Activated CD4-positive, alpha-beta T cell treated with anti-CD3 and anti-CD28 coated beads, Interleukin-2, amount 50 U/mL, for 1 hour (primary cell): ENCODE measurements around the gene MLPH.

Source experiments
- DNase-seq: peaks from one replicate; pipeline ENCODE4 v3.0.0-alpha.2; 2020

The MLPH gene

DNA sequence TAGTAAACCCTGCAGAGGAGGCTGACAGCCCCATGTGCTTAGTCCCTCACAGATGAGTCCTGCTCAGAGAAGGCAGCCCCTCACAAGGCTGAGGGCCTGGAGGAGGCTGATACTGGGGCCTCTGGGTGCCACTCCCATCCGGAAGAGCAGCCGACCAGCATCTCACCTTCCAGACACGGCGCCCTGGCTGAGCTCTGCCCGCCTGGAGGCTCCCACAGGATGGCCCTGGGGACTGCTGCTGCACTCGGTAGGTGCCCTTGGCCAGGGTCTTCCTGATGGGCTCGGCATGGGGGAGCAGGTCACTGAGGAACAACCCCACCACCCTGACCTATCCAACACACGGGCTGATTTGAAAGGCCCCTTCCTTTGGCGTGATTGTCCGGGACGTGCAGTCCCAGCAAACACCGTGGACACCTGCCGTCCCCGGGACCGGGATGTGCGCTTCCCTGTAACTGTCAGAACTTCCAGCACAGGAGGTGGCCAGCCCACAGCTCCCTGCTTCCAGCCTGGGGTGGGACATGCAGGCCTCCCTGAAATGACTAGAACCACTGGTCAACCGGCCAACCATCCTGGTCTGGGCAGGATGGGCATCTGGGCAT is 38.6 kb downstream of the MLPH start:
- no peak for DNase-seq

DNA sequence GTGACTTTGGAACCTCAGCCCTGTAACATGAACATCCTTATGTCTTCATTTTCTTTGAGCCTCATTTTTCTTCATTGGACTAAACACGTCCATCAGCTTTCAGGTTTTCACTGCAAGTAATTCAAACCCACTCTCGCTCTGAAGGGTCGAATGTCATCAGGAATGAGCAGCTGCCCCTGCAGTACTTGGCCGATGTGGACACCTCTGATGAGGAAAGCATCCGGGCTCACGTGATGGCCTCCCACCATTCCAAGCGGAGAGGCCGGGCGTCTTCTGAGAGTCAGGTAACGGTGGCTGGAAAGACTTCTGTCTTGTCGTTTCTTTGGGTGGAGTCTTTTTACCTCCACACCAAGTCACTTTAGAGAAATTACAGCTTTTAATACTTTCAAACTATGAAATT is 40.2 kb downstream of the MLPH start:
- DNase-seq, result no peak

DNA sequence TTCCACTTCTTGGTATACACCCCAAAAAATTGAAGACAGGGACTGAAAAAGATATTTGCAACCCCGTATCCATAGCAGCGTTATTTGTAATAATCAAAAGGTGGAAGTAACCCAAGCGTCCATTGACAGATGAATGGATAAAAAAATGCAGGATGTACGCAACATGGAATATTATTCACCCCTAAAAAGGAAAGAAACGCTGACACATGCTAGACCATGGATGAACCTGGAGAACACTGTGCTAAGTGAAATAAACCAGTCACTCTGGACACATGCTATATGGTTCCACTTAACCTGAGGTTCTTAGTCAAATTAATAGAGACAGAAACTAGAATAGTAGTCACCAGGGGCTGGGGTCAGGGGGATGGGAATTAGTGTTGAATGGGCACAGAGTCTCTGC is 40.7 kb downstream of the MLPH start:
- DNase-seq, result no peak

DNA sequence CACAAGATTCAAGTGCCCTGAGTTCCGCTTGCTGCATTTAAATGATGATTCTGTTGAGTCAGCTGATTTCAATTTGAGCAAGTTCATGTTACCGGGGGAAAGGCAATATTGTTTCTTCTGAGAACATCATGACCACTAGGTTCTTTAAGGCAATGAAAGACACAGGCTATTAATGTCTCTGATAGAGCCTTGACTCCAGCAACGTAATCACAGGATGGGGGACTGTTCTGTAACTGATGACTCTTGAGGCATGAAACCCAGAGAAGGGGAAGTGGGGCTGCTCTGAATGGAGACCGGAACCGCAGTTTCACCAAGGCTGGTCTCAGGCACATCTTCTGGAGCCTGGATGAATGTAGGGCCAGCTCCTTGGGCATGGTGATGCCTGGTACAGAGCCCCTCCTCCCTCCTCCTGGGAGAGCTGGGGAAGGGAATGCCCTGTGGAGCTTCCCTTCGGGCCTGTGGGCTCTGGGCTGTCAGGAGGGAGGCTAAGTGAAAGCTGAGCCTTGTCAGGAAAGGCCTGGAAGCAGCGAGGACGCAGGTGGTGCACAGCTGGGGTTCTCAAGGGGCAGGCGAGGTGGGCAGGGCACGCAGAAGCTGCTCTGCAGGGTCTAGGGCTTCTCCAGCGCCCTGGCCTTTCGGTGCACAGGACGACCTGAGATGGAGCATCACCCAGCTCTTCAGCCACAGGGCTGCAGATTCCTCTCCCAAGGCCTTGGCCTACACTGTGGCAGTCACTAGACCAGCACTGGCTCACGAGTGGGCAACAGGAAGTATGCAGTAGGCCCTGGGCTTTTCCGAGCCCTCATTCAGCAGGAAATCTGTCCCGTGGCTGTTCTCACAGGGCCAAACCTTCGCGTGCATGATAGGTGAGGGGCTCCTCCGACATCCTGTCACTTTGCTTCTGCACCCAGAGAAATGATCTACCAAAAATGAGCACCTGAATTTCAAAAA is 42.7 kb downstream of the MLPH start:
- DNase-seq, result no peak

DNA sequence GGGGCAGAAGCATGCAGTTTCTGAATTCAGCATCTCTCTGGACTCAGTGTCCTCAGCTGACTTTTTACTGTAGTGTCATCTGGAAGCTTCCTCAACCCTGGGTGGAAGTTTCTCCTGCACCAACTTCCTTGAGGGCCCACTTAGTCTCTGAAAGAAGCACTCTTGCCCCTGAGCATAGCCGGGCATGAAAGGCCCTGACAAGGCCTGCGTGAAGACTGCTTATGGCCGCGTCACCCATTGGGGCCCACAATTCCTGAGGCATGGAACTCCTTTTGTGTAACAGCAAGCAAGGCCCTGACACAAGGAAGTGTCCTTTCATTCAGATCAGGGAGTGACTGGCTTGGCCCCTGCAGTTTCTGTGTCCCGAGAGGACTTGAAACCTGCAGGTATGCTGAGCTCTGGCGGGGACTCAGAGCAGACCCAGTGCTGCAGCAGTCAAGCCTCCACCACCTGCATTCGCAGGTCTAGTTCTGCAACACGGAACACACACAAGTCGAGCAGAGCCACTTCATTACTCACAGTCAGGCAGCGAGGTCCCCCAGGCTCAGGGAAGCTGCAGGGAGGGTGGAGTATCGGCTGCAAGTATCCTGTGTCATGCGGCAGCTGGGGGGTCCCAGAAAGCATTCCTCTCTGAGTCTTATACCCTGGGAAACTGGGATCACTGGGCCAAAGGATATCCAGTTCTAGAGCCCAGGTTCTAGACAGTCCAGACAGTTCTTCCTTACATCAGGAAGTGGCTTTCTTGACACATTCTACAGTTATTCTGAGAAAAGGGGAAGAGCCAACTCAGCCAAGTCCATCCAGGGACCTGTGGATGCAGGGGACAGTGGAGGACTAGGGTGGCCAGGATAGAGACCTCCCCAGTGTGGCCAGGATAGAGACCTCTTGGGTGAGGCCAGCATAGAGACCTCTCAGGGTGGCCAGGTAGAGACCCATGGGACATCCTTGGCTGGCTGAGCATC is 43.7 kb downstream of the MLPH start:
- no peak for DNase-seq

DNA sequence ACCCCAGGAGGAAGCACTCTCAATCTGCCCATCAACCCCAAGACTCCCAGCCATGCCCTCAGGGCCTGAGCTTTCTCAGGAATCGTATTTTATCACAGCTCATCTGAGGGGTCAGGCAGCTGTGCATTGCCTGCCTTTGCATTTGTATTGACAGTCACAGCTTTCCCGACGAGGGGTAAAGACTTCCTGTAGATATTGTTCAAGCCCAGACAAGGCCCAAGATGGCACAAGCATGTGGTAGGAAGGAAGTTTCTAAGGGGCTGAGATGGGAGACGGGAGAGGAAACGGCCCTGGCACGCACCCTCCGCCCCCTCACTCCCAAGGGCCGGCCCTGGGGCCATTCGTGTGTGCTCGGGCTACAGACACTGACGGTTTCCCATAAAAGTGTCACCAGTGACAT is 45.1 kb downstream of the MLPH start:
- DNase-seq, result no peak

DNA sequence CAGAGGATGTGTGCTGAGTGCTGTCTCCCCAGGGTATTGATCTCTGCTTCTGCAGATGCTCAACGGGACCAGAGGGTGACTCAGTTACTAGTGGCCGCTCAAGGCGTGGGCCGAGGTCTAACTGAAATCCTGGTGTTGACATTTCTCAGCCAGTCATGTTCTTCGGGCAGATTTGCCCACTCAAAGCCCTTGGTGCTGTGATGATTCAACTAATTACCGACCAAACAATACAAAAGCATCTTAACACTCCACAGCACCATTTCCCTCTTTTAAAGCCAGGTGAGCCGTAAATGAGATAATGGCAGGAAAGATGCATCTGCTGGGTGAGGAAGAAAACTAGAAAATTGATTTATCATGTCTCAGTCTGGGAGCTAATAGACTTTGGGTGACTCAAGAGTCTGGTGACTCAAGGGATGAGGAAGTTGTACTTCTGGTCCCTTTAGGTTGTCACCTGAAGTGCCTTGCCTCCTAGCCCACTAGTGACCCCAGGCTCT is 46.7 kb downstream of the MLPH start:
- DNase-seq, result no peak

DNA sequence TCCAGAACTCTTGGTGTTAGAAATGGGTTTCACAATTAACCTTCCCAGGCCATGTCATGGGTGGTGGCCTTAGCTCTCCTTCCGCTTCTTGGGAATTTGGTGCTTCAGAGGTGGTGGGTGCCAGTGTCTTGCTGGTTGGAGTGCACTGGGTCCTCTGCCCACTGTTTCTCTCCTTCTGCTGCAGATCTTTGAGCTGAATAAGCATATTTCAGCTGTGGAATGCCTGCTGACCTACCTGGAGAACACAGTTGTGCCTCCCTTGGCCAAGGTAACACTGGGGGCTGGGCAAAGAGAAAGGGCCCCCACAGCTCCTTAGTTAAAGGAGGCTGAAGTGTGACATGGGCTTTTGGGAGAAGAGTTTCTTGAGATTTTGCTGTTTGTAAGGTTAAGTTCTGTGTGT is 47.3 kb downstream of the MLPH start:
- no peak for DNase-seq

DNA sequence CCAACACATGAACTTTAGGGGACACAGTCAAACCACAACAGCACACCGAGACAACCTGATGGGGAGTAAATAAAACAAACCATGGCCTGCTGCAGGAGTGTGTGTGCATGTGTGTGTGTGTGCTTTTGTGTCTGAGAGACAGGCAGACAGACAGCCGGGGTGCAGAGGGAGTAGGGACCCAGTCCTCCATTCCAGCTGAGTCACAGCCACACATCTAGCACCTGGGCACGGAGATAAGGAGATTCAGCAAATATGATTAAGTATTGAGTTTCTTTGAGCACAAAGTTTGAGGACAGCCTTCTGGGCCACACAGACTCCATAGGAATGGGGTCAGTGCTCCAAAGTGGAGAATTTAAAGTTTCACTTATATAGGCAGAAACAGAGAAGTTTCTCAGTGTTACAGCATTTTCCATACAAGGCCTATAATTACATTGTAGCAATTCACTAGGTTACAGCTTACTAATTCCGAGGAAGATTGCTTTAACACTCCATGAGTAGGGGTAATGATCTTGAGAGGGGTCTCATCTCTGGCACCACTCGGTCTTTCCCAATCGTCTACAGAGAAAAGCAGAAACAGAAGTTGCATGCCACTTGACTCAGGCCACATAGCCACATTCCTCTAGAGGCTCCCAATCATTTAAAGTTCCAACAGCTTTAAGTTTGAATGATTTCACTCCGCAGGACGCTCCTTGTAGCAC is 48.5 kb downstream of the MLPH start:
- DNase-seq, result no peak

DNA sequence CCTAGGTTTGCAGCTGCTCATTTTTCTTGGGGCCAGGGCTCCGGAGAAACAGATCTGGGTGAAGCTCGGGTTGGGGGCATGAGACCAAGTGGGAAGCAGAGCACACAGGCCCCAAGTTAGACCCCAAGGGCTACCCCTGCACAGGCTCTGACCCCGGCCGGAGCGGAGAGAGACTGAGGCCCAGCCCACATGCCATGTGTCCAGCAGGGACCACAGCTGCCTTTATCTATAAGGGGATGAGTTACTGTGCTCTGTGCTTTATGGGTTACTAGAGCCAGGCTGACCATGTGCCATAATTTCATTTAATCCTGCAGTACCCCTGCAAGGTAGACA is 49.0 kb downstream of the MLPH start:
- no peak for DNase-seq

DNA sequence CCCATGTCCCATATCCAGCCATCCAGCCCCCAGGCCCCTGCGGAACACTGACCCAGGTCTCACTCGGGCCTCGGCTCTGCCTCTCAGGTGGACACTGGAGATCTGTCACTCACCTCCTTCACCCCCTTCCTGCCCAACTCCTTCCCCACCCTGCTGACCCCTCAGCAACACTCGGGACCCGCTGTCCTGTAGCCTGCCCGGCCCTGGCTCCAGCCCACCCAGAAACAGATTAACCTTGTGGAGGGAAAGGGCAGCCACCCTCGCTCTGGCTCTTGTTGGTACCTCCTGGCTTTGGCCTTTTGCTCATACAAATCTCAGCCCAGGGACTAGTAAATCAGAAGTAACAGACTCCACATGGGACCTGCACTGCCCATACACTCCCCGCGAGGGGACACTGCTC is 49.6 kb downstream of the MLPH start:
- DNase-seq, result no peak

DNA sequence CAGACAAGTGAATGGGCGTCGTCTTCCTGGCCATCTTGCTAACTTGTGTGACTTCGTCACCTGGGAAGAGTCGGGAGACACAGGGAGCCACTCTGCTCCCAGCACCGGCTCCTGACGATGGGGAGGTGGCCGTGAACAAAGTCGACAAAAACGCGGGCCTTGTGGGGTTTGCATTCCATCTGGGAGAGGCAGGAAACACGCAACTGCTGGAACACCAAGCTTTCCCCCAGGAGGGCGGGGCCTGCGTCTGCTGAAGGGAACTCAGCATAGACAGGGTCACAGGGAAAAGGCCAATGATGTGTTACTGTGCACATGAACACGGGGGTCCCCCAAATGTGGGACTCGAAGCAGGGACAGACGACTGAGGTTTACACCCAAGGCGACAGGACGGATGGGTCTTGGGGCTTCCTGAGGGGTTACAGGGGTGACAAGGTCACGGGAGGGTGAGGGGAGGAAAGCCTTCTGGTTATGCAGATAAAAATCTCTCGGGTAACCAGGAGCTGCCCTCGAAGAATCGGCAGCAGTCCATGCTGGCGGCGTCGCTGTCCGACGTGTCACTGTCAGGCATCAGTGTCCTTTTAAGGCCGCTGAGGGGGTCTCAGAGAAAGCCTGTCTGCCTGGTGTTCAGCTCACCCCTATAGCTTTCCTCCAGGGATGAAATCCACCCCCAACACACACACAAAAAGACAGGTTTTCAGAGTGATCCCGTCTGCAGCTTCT is 51.1 kb downstream of the MLPH start:
- no peak for DNase-seq

DNA sequence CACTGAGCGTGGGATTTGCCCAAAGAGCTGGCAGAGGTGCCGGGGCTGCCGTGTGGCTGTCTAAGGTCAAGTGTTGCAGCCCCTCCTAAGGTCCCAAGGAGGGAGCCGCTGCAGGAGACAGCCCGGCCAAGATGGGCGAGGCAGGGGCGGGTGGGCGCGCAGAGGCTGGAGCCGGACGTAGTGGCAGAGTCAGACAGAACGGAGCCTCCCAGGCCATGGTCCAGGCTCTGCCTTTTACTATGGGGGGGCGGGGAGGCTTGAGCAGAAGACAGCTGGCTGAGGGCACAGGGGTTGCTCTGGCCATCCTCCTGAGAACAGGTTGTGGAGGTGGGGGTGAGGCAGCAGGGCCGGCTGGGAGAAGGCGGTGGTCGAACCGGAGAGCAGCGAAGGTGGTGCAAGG is 51.9 kb downstream of the MLPH start:
- no peak for DNase-seq

DNA sequence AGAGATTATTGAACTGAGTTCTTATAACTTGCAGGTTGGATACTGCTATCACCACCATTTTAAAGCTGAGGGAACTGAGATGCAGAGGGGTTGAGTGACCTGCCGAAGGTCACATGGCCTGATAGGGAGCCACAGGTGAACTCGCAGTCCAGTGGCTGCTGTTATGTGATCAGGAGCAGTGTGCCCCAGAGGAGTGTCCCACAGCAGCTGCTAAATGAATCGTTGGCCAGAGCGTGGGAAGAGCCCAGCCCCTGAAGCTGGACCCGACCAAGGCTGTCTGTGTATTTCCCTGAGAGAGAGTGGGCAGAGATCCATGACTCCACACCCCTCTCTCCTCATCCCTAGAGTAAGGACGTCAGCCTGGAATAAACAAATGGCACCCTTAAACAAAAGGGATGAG is 52.6 kb downstream of the MLPH start:
- no peak for DNase-seq

DNA sequence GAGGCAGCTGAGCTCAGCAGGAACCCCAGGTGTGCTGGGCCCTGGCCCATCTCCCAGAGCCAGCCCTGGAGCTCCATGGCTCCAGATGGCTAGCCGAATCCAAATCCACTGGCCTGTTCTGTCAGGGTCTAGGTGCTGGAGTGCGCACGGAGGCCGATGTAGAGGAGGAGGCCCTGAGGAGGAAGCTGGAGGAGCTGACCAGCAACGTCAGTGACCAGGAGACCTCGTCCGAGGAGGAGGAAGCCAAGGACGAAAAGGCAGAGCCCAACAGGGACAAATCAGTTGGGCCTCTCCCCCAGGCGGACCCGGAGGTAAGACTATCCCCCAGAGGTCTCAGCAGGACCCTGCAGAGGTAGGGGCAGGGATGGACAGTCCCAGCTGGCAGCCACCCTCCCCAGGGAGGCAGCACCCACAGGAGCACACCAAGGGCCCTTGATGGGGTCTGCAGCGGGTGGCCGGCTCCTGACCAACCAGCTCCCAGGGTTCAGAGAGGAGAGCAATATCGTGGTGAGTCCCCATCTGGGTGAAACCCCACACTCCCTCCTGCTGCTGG is 53.2 kb downstream of the MLPH start:
- no peak for DNase-seq

DNA sequence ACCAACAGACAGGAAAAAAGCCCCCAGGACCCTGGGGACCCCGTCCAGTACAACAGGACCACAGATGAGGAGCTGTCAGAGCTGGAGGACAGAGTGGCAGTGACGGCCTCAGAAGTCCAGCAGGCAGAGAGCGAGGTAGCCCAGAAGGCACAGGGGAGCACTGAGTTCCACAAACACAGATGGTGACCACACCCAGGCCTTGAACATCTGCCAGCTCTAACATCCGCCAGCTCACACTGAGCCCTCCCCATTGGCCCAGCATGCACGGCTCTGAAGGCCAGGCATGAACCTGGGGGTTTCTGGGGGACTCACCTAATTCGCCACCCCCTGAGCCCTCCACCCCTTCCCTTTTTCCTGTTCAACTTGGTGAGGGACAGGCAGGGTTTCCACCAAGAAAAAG is 53.8 kb downstream of the MLPH start:
- no peak for DNase-seq

DNA sequence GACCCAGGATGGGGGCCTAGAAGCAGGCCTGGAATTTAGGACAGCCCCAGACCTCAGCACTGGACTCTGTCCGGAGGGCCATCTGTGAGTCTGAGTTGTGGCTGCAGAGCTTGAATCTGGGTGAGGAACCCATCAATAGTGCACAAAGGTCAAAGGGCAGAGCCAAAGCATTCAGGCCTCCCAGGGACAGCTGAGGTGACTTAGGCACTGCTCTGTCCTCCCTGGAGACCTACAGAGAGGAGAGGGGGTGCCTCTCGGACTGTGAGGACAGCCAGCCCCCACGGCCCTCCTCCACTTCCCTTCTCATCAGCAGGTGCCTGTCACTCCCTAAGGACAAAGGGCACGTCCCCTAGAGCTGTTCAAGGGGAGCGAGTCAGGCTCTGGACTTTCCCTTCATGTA is 54.2 kb downstream of the MLPH start:
- no peak for DNase-seq

DNA sequence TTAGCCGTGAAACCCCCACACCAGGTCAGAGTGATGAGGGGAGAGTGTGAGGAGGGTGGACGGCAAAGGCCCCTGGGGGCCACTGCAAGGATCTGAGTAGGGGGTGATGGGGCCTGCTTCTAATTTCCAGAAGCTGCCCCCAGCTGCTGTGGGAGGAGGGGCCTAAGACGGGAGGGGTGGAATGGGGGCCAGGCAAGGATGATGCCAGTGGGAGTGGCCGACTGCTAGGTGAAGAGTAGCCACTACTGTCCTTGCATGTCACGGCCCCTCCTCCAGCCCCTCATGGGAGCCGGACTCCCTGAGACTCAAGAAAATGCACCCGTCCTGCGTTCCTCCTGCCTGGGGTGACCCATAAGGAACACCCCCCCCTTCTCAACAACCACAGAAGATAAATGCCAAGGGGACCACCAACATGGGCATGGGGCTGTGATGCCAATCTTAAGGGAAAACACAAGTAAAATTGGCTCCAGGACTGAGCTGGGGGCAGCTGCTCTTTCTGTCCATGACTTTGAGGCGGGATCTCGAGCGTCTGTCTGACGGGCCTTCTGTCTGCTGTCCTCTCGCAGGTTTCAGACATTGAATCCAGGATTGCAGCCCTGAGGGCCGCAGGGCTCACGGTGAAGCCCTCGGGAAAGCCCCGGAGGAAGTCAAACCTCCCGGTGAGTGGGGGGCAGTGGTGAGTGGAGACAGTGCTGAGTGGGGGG is 55.1 kb downstream of the MLPH start:
- DNase-seq, result no peak

DNA sequence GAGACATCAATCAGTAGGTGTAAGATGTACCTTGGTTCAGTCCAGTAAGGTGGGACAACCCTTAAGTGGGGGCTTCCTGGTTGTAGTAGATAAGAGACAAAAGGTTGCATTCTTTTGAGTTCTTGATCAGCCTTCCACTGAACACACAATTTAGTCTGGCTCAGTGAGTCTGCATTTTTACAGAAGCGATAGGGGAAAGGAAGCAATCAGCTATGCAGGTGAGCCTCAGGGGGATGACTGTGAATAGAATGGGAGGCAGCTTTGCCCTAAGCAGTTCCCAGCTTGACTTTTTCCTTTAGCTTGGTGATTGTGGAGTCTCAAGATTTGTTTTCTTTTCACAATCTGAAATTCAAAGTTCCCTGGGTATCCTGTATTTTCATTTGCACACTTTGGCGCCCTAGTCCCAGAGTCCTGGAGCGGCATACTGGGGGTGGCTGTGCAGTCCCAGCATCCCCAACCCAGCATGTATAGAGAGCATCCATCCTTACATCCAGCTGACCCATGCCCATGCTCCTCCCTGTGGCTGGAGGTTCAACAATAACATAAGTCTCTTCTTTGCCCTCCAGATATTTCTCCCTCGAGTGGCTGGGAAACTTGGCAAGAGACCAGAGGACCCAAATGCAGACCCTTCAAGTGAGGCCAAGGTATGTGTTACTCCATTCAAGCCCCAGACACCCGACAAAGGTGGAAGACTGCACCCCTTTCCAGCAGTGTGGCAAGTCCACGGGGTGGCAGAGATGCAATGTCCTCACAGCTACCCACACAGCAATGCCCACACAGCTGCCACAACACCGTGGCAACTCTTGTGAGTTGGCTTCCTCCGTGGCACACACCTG is 59.2 kb downstream of the MLPH start:
- no peak for DNase-seq

DNA sequence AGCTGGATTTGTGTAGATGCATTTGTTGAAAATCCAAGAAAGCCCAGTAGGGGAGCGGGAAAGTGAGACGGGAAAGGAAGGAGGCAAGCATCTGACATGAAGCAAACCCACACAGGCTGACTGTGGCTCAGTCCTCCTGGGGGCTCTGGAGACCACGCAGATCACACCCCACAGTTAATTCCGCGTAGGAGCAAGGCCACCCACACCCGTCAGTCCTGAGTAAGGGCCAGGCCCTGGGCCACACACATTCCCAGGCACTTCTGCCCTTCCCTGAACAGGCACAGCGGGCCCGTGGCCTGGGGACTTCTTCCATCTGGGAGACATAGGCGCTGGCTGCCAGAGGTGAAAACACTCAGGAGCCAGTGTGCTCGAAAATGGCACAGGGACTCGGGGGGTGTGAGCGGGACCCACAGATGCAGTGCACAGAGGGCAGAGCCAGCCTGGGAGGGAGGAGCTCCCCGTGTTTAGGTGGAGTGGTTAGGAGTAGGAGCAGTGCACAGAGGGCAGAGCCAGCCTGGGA is 59.9 kb downstream of the MLPH start:
- no peak for DNase-seq
